ENCODE measurements around the gene ADGRL3. TPM values are rescaled to one million over a fixed set of nuclear protein-coding genes. Genes with fewer than 3 reads are reported as not detected.

ADGRL3 gene
- total and polyA plus RNA-seq, 2 donors (not counting 1 experiment from before 2014, with no cell fraction given), result under 0.01 to 0.05 TPM

DNA sequence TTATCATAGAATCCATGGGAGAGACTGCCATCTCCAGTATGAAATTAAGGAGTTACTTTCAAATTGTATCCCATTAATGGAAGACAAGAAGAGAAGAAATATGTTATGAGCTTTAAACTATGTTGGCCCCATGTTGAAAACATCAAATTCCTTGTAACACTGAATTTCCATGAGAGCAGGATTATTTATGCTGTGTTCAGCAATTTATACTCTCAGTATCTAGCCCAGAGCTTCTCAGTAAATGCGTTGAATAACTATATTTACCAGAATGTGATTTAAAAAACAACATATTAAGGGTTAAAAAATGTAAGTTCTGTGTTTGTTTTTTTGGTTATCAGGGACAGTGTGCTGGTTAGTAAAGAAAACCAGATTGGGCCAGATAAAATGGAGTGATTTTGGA is 74.2 kb downstream of the ADGRL3 start:
- TF ChIP-seq, protein P1, sequence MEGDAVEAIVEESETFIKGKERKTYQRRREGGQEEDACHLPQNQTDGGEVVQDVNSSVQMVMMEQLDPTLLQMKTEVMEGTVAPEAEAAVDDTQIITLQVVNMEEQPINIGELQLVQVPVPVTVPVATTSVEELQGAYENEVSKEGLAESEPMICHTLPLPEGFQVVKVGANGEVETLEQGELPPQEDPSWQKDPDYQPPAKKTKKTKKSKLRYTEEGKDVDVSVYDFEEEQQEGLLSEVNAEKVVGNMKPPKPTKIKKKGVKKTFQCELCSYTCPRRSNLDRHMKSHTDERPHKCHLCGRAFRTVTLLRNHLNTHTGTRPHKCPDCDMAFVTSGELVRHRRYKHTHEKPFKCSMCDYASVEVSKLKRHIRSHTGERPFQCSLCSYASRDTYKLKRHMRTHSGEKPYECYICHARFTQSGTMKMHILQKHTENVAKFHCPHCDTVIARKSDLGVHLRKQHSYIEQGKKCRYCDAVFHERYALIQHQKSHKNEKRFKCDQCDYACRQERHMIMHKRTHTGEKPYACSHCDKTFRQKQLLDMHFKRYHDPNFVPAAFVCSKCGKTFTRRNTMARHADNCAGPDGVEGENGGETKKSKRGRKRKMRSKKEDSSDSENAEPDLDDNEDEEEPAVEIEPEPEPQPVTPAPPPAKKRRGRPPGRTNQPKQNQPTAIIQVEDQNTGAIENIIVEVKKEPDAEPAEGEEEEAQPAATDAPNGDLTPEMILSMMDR (conservative IDR thresholded peaks at IDR 0.05 in 1 of 2, IDR thresholded peaks at IDR 0.05 in 1 of 2; ENCODE audit: low read depth in 1 of 2, low read length in 2 of 2), result no peak
- no peak for TF ChIP-seq EZH2 (IDR thresholded peaks at IDR 0.05; ENCODE audit: low read length, missing control alignments)
- no peaks in the 10 kb centered on the region for H4K20me1 ChIP-seq (ENCODE audit: control insufficient read depth, extremely low read depth, insufficient read depth, low read length)
- H3K4me3 ChIP-seq (replicated peaks in 1 of 4; ENCODE audit: control extremely low read depth in 1 of 4, insufficient read depth in 1 of 4, low read depth in 3 of 4, low read length in 4 of 4), result no peak overlapping the region
- no peaks in the 10 kb centered on the region for H3K27me3 ChIP-seq (ENCODE audit: control insufficient read depth, insufficient read depth, low read length)
- H3K4me1 ChIP-seq (ENCODE audit: control insufficient read depth, extremely low read depth, insufficient read depth, low read length), result no peaks in the 10 kb centered on the region
- H3K9ac ChIP-seq (ENCODE audit: insufficient read depth, low read length), result no peak overlapping the region
- H3K36me3 ChIP-seq (ENCODE audit: control insufficient read depth, insufficient read depth, low read length), result no peaks in the 10 kb centered on the region
- no peaks in the 10 kb centered on the region for H3K79me2 ChIP-seq (ENCODE audit: control insufficient read depth, insufficient read depth, low read length)
- DNase-seq (ENCODE audit: low read depth in 2 of 2), result no peak
- H3K27ac ChIP-seq (ENCODE audit: insufficient read depth, low read length), result no peak overlapping the region
- no peak overlapping the region for H2AFZ ChIP-seq (ENCODE audit: low read length)
- no peak overlapping the region for H3K4me2 ChIP-seq (ENCODE audit: extremely low read depth, insufficient read depth, low read length)
- no peaks in the 10 kb centered on the region for H3K9me3 ChIP-seq (ENCODE audit: control insufficient read depth, insufficient read depth, low read depth, low read length)

DNA sequence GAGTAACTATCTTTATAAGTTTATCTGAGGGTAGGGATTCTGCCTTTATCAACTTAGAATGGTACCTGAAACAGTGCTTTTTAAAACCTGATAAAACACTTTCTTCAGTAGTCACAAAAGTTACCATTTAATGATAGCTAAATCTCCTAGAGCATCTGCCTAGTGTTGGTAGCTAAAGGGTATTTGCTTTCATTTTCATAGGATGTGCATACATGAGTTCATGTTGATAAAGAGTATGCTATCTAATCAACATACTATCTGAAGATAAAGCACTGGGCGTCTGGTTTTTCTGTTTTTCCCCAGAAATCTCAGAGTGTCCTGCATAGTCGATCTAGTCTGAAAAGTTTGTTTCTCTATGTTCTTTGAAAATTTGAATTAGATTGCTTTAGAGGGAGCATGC is 75.1 kb downstream of the ADGRL3 start:
- no peak overlapping the region for H2AFZ ChIP-seq (ENCODE audit: low read length)
- no peaks in the 10 kb centered on the region for H3K4me1 ChIP-seq (ENCODE audit: control insufficient read depth, extremely low read depth, insufficient read depth, low read length)
- H3K9me3 ChIP-seq (ENCODE audit: control insufficient read depth, insufficient read depth, low read depth, low read length), result no peaks in the 10 kb centered on the region
- H3K79me2 ChIP-seq (ENCODE audit: control insufficient read depth, insufficient read depth, low read length), result no peaks in the 10 kb centered on the region
- no peak overlapping the region for H3K4me2 ChIP-seq (ENCODE audit: extremely low read depth, insufficient read depth, low read length)
- H3K36me3 ChIP-seq (ENCODE audit: control insufficient read depth, insufficient read depth, low read length), result no peaks in the 10 kb centered on the region
- TF ChIP-seq, protein P1 (conservative IDR thresholded peaks at IDR 0.05 in 1 of 2, IDR thresholded peaks at IDR 0.05 in 1 of 2; ENCODE audit: low read depth in 1 of 2, low read length in 2 of 2), result no peak
- H4K20me1 ChIP-seq (ENCODE audit: control insufficient read depth, extremely low read depth, insufficient read depth, low read length), result no peaks in the 10 kb centered on the region
- H3K27me3 ChIP-seq (ENCODE audit: control insufficient read depth, insufficient read depth, low read length), result no peaks in the 10 kb centered on the region
- no peak overlapping the region for H3K9ac ChIP-seq (ENCODE audit: insufficient read depth, low read length)
- no peak overlapping the region for H3K4me3 ChIP-seq (replicated peaks in 1 of 4; ENCODE audit: control extremely low read depth in 1 of 4, insufficient read depth in 1 of 4, low read depth in 3 of 4, low read length in 4 of 4)
- no peak overlapping the region for H3K27ac ChIP-seq (ENCODE audit: insufficient read depth, low read length)
- no peak for DNase-seq (ENCODE audit: low read depth in 2 of 2)

DNA sequence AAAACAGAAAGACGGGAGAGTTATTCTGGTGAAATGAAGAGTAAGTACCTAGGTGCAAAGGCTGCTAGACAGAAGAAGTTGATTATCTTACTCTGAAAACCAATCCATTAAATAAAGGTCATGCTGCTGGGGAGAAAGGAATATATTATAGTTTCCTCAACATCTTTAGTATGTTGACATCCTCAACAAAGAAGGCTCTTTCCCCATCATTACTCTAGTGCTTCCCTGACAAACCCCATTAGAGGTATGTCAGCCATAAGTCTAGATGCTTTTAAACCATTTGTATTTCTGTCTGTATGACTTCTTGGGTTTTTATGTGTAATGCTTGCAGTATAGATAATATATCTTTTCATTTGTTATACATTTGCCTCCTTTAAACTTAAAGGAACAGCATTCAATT is 75.9 kb downstream of the ADGRL3 start:
- Histone ChIP-seq H3K27me3 (ENCODE audit: control insufficient read depth, insufficient read depth, low read length) (no peaks in the 10 kb centered on the region), H3K9me3 (ENCODE audit: control insufficient read depth, insufficient read depth, low read depth, low read length) (no peaks in the 10 kb centered on the region), H3K4me2 (ENCODE audit: extremely low read depth, insufficient read depth, low read length) (no peak overlapping the region), H3K36me3 (ENCODE audit: control insufficient read depth, insufficient read depth, low read length) (no peaks in the 10 kb centered on the region), H4K20me1 (ENCODE audit: control insufficient read depth, extremely low read depth, insufficient read depth, low read length) (no peaks in the 10 kb centered on the region), H3K4me3 (replicated peaks in 1 of 4; ENCODE audit: control extremely low read depth in 1 of 4, insufficient read depth in 1 of 4, low read depth in 3 of 4, low read length in 4 of 4) (no peak overlapping the region), H3K9ac (ENCODE audit: insufficient read depth, low read length) (no peak overlapping the region), H3K4me1 (ENCODE audit: control insufficient read depth, extremely low read depth, insufficient read depth, low read length) (no peaks in the 10 kb centered on the region), H3K27ac (ENCODE audit: insufficient read depth, low read length) (no peak overlapping the region), H3K79me2 (ENCODE audit: control insufficient read depth, insufficient read depth, low read length) (no peaks in the 10 kb centered on the region), H2AFZ (ENCODE audit: low read length) (no peak overlapping the region)
- no peak for TF ChIP-seq EZH2 (IDR thresholded peaks at IDR 0.05; ENCODE audit: low read length, missing control alignments)
- TF ChIP-seq, protein P1 (conservative IDR thresholded peaks at IDR 0.05 in 1 of 2, IDR thresholded peaks at IDR 0.05 in 1 of 2; ENCODE audit: low read depth in 1 of 2, low read length in 2 of 2), result no peak
- DNase-seq (ENCODE audit: low read depth in 2 of 2), result no peak
